HG03060 (cell line): ENCODE measurements around the gene CUX1.
A peak's percentile ranks its signal among the peaks of the same experiment; 100 is the strongest.

Experiments
- ATAC-seq: cut with Tn5 transposase; IDR thresholded peaks from one replicate; pipeline ENCODE4 v1.9.1; 2021; ENCODE audit warnings: low read depth, moderate number of reproducible peaks; ENCODE audit not compliant: unreplicated experiment

CUX1 gene

GRCh38 chr7:102055181-102055976, 238.0 kb downstream of the CUX1 start:
- ATAC-seq = no peak

- ATAC-seq = no peak
Observed at GRCh38 chr7:102059524-102059923, 242.1 kb downstream of the CUX1 start.

- ATAC-seq = no peak
Observed at GRCh38 chr7:102061354-102061945, 244.0 kb downstream of the CUX1 start.

DNA sequence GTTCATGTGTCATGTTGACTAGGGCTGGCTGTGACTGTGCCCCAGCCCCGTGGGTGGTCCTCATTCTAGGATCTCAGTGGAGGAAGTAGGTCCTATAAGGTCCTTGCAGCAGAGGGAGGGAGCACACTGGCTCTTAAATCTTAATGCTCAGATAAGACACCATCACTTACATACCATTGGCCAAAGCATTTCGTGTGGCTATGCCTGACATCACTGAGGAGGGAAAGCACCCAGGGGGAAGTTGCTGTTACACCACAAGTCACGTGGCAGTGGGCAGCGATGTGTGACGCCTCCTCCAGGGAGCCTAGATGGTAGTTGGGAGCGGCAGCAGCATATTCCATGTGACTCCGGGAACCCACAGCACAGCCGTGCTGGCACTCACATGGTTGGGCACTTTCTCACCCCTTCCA, 244.6 kb downstream of the CUX1 start:
- peak; percentile 84 for ATAC-seq

GRCh38 chr7:102063690-102064180, 246.3 kb downstream of the CUX1 start:
- no peak for ATAC-seq

- ATAC-seq = no peak
Observed at GRCh38 chr7:102064361-102065025, 247.1 kb downstream of the CUX1 start.

GRCh38 chr7:102065226-102065625, 247.8 kb downstream of the CUX1 start:
- no peak for ATAC-seq

GRCh38 chr7:102066476-102066875, 249.1 kb downstream of the CUX1 start:
- no peak for ATAC-seq

DNA sequence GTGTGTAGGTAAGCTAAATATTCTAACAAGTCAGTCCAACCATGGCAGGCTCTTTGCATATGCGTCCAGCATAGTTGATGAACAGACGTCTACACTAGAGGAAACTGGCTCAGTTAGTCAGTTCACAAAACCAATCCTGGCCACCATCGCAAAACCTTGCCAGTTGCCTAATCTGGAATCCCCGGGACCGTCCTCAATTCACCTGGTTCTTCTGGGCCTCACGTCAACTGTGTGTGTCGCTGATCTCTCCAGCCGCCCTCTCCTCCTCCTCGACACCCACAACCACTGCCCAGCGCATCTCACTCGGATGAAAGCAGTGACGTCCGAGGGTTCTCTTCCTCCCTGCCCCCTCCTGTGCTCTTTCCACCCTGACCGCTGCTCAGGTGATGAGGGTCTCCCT, 251.4 kb downstream of the CUX1 start:
- ATAC-seq = no peak

DNA sequence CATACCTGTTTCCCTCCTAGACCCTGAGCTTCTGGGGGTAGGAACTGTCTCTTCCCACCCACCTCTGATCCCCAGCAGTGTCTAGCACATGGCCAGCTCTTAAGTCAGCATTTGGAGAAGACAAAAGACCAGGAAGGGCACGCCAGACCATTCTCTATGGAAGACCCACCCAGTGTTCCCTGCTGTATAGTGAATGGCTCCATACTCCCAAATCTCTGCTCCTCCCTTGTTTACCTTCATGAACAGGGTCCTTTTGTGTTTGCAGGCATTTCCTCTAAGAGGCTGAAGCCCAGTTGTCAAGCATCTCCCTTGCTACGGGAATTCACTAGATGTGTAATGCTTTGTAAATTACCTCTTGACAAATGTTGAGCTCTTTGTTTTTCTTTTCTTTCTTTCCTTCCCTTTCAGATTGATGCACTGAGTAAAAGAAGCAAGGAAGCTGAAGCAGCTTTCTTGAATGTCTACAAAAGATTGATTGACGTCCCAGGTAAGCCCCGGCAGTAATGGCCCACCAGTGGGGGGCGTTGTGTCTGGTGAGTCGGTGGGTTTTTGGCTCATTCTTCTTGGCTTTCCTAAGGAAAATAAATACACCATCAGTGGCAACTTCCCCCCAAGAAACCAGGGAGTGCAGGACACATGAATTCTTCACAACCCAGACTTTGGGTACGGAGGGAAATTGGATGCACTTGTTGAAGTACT, 252.7 kb downstream of the CUX1 start:
- no peak for ATAC-seq

DNA sequence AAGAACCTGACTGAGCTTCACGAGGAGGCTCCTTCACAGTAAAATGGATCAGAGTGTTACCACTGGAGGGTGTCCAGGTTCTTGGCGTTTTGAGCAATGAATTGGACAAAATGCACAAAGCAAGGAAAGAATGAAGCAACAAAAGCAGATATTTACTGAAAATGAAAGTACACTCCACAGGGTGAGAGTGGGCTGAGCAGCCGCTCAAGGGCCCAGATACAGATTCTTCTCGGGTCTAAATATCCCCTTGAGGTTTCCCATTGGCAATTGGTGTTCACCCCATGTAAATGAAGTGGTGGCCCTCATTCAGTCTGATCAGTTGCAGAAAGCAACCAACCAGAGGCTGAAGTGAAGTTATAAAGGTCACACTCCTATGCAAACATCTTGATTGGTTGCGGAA, 254.6 kb downstream of the CUX1 start:
- no peak for ATAC-seq

DNA sequence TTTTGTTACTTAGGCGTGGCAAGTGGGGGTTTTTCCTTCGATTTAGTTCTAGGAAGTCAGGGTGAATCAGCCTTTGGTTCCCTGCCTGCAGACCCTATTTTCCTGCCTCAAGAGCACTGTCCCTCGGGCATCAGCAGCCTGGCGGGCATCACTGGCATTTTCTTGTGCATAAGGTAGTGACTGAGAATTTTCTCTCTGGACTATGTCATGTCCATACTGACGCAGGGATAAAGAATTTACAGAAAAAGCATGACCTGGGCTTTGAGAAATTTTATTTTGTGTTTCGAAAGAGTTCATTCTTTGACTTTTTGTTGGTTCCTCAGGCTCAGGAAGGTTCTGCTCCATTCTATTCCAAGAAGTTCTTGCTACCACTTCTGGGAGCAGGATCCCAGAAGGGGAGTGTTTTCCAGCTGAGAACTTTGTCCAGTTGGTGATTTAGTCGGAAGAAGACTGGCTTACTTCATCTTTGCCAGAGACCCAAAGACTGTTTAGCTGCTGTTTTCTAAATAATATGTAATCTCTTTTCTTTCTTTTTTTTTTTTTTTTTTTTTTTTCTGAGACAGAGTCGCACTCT, 255.3 kb downstream of the CUX1 start:
- ATAC-seq = no peak

DNA sequence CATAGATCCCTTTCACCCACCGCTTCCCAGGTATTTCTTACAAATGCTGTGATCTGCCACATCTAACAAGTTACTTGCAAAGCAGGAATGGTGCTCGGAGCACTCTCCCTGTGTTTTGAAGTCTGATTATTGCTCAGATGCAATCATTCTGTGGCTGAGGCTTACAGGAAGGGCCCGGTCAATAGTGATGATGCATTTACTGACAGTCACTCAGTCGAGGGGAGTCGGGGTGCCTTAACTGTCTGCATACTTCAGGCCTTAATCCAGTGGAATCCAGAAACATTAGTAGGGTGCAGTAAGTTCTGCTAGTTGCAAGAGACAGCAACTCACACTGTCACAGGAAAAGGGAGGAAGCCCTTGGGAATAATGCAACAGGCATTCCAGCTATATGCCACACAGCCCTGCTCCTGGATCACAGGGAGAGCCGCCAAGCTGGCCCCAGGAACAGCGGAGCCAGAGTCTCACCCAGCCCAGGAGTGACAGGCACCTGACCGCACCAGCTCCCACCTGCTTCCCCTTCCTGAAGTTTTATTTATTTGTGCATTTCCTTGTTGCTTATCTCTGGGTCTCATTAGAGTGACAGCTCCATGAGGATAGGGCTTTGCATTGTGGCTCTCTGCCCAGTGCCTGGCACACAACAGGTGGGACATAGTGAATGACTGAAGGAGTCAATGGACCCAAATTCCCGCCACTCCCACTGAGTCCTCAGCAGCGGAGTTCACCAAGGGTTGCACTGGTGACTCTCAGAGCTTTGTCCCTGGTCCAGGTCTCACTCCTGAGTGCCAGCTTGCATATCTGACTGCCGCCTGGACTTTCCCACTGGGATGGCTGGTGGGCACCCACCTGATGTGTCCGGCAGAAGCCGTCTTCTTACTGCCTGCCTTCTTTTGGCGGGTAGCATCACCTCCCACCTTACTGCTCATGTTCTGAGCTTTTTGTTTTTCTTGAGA, 256.8 kb downstream of the CUX1 start:
- no peak for ATAC-seq

- ATAC-seq = no peak
Observed at GRCh38 chr7:102075126-102075525, 257.7 kb downstream of the CUX1 start.

DNA sequence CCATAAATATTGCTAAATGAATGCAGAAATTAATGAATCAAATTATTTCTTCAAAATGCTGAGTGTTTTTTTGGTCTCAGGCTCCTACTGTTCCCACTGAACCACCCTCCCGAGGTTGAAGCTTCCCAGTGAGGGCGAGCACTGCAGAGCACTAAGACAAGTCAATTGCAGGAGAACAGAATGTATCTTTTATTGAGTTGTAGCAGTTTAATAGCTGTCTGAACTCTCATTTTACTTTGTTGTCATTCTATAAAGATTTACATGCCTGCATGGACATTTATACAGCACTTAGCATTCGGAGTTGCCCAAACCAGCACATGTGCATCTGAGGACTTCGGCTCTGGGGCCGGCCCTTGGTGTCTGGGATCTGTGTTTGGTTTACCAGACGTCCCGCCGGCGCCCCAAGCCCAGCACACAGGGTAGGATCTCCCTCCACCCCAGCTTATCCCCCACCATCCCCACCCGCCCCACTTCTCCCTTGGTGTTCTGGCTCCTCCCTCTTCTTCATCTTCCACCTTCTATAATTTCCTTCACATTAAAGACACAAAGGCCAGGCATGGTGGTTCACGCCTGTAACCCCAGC, 258.2 kb downstream of the CUX1 start:
- ATAC-seq = no peak

DNA sequence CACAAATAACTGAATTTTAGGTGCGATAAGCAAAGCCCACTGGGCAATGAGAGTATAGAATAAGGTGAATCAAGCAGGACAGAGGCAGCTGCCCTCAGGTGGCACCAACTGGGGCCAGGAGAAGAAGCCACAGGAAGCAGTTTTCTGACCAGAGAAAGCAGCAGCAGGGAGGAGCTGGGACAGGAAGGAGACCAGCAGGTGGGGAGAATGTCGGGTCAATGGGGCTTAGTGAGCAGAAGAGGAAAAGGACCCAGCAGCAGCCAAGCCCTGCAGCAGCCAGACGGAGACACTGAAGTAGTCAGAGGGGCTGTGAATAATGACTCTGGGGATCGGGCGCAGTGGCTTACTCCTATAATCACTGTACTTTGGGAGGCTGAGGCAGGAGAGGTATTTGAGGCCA, 259.7 kb downstream of the CUX1 start:
- no peak for ATAC-seq

DNA sequence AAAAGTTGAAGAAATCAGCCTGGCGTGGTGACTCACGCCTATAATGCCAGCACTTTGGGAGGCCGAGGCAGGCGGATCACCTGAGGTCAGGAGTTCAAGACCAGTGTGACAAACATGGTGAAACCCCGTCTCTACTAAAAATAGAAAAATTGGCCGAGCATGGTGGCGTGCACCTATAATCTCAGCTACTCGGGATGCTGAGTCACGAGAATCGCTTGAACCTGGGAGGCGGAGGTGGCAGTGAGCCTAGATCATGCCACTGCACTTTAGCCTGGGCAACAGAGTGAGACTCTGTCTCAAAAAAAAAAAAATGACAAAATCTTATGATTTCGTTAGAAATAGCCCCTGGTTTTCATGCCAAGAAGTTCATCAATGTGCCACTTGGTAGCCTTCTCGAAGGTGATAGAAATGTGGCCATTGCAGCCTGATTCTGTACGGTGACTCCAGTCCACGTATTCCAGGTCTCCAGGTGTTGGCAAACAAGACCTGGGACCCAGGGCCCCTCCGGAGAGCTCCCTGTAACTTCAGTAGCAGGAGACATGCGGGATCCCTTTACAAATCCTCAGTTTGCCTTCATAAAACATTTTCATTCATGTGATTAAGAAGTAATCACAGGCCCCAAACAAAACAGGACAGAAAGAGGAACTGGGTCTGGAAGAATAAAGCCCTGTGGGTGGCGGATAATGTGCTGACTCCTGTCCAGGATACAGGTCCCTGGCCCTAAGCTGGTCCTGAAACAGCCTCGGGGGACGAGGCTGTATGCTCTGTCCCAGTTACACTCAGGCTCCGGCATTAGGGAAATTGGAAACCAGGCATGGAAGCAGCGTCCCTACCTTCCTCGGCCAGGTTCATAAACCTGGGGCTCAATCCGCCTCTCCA, 262.0 kb downstream of the CUX1 start:
- ATAC-seq = no peak

DNA sequence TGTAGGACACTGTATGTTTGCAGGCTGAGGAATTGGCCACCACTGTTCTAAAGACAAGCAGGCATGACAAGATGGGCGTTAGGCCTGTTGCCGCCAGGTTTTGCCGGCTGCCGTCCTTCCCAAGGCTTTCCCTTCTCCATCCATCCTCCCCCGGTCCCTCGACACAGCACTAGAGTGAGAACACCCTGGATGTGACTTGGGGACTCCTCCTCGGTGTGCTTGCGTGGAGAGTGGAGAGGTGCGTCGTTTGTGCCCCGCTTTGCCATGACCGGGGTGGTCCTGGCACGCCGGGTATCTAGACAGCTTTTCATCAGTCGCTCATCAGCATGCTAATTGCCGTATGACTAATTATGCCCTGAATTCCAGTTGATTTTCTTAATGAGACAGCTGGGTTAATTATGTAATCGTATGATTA, 262.6 kb downstream of the CUX1 start:
- ATAC-seq = no peak
